Right renal cortex interstitium (tissue), 3 donors: ENCODE measurements around the gene TENT5A. TPM values are rescaled to one million over a fixed set of nuclear protein-coding genes. Genes with fewer than 3 reads are reported as not detected.

ENCODE experiments used
- DNase-seq, 3 donors: peaks; one replicate each; pipeline ENCODE4 v3.0.0-alpha.2; 2013; ENCODE audit warnings: low read depth in 3 of 3, low spot score in 2 of 3
- polyA plus RNA-seq, 3 donors: library from polyadenylated mRNA; unstranded; fragments of 120-200 nt; gene quantifications; one replicate each; pipeline ENCODE4 v1.2.1, GENCODE V29; 2013; ENCODE audit not compliant: insufficient read length in 3 of 3

The TENT5A gene
- polyA plus RNA-seq, 3 donors: 4.0 to 4.5 (median 4.3) TPM

DNA sequence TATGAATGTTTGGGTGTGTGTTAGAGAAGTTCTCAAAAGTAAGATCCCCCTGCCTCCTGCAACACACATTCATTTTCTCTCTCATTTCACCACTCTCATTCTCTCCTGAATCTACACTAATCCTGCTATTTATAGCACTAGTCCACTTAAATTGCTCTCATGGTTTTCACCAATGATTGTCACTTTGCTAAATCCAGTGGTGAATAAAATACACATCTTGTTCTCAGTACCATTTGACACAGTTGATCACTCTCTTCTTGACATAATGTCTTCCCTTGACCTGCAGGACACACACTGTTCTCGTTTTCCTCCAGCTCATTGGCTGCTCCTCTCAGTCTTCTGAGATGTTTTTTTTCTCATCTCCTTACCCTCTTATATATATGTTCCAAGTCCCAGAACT is 32.1 kb downstream of the TENT5A start:
- no peak for DNase-seq

DNA sequence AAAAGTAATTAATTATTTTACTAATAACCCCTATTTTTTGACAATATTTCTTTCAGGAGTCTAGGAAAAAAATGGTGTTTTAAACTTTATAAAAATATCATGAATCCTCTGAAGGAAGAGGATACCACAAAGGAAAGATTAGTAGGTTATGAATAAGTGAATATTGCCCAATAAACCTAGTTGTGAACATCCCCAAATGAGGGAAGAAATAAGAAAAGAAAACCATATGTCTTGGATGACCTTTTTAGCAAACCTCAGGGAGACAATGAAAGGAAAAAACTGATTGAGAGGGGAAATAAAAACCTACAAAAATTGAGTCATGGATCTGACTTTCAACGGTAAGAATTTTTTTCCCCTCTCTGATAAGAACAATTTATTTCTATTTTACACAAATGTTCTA is 34.4 kb downstream of the TENT5A start:
- DNase-seq: no peak

DNA sequence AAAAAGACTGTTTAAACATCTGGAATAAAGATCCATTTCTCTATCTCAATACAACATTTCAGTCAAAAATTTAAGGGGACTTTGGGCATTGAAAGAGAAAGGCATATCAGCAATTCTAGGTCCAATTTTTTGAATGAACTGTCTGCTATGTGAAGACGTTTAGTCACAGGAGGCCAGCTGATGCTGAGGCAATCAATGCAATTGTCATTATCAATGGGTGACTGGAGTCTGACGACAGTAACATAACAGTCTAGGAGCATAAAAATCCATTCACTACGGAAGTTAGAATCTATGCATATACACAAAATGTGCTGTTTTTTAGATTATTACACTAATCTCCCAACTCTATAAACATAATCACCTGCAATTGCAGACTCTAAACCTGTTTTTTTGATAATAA is 37.8 kb downstream of the TENT5A start:
- no peak for DNase-seq

DNA sequence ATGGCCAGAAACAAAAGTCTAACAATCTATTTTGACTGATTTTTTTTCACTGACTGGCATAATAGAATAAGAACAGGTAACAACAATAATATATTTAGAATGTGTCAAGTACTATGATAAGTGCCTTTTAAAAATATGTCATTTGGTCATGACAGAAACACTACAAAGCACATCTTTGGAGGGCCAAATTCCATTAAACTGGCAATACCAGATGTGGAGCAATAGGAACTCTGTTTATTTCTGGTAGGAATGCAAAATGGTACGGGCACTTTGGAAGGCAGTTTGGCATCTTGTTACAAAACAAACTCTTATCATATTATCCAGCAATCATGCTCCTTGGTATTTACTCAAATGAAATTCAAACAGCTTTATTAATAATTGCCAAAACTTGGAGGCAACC is 39.3 kb downstream of the TENT5A start:
- DNase-seq: no peak

DNA sequence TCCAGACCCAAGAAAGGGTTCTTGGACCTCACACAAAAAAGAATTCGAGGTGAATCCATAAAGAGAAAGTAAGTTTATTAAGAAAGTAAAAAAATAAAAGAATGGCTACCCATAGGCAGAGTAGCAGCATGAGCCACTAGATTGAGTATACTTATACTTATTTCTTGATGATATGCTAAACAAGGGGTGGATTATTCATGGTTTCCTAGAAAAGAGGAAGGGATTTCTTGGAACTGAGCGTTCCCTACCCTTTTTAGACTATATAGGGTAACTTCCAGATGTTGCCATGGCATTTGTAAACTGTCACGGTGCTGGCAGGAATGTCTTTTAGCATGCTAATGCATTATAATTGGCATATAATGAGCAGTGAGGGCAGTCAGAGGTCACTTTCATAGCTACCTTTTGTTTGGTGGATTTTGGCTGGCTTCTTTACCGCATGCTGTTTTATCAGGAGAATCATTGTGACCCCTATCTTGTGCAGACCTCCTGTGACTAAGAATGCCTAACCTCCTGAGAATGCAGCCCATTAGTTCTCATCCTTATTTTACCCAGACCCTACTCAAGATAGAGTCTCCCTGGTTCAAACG is 44.3 kb downstream of the TENT5A start:
- no peak for DNase-seq

DNA sequence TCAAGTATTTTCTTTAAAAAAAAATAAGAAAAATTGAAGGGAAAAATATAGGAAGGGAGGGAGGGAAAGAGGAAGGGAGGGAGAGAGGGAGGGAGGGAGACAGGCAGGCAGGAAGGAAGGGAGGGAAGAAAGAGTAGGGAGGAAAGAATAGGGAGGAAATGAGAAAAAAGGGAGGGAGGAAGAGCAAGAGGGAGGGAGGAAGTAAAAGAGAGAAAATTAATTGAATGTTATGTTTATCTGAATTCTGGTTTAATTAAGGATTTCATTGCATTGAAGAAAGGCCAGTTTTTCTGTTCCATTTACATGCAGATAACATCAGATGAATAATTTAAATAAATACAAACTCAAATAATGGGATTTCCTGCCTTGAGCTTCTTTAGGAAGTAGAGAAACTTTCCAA is 47.8 kb downstream of the TENT5A start:
- no peak for DNase-seq

DNA sequence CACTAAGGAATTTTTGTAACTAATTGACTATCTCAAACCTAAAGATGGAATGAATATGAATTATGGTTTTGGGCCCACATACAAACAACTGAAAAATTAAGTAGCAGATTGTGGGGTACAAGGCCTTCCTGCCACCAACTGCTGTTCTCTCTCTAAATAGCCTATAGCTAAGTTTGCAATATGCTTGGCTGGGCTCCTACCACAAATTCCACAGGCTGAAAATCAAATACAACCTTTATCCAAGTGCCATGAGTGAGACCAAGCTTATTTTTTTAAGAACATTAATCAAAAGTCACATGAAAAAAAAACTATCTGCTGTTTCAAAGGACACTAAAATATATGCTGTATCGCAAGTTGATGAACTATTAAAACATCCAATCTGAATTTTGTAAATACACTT is 52.1 kb downstream of the TENT5A start:
- DNase-seq: no peak

DNA sequence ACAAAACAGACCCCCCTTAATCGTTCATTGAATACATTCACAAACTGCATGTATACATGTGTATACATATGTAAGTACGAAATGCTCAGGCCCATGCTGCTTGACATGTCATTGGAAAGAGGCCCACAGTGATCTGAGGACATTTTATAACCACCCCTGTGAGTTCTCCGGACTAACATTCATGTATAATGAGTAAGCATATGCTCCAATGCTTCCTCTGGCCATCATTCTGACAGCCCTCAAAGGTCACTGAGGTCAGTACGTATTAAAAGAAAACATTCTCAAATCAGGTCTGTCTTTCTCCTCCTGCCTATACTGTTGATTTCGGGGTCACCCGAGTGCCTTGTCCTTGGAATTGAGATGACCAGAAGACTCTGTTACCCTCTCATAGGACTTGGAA is 54.9 kb downstream of the TENT5A start:
- DNase-seq: no peak

DNA sequence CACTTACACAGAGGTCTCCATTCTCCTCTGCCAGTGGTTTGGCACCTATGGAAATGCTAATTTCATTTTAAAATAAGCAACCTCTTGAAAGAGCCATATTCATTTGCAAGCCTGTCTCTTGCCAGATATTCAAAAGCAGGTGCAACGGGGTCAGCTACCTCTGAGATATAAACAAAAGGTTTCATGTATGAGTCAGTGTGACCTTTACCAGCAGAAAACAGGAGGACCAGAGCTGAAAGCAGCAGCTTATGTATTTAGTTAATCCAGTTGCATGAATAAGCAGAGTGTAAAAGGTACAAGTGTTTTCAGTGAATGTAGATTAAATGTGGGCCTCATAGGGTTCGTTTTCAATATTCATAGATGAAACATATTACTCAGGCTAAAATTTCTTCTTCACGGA is 56.0 kb downstream of the TENT5A start:
- DNase-seq: no peak
